Endothelial cell (in vitro differentiated cells): ENCODE measurements around the gene DENND1A. TPM values are rescaled to one million over a fixed set of nuclear protein-coding genes. Genes with fewer than 3 reads are reported as not detected.

ENCODE experiments used
- DNase-seq: peaks from one replicate; pipeline ENCODE4 v3.0.0; 2021; ENCODE audit warnings: low spot score
- H3K27ac Mint-ChIP-seq: one replicate; pipeline ENCODE4 v1.8.0; 2021; ENCODE audit warnings: mixed read lengths, inconsistent platforms; ENCODE audit not compliant: unreplicated experiment
- H3K27me3 Mint-ChIP-seq: one replicate; pipeline ENCODE4 v1.8.0; 2021; ENCODE audit warnings: mild to moderate bottlenecking, moderate library complexity, mixed read lengths, inconsistent platforms; ENCODE audit not compliant: unreplicated experiment
- H3K36me3 Mint-ChIP-seq: one replicate; pipeline ENCODE4 v1.8.0; 2021; ENCODE audit warnings: mild to moderate bottlenecking, low read depth, mixed read lengths, inconsistent platforms; ENCODE audit not compliant: unreplicated experiment
- H3K4me1 Mint-ChIP-seq: one replicate; pipeline ENCODE4 v1.8.0; 2021; ENCODE audit warnings: mild to moderate bottlenecking, mixed read lengths, inconsistent platforms; ENCODE audit not compliant: unreplicated experiment
- H3K4me3 Mint-ChIP-seq: one replicate; pipeline ENCODE4 v1.8.0; 2021; ENCODE audit warnings: mild to moderate bottlenecking, mixed read lengths, inconsistent platforms; ENCODE audit not compliant: unreplicated experiment
- H3K9me3 Mint-ChIP-seq: one replicate; pipeline ENCODE4 v1.8.0; 2021; ENCODE audit warnings: mixed read lengths, inconsistent platforms; ENCODE audit not compliant: unreplicated experiment
- CTCF ChIP-seq: fragments of 200-600 bp; sonication (generic); IDR thresholded peaks from one replicate; pipeline ENCODE4 v1.5.0; 2021; ENCODE audit warnings: antibody characterized with exemption; ENCODE audit not compliant: unreplicated experiment
- total RNA-seq: library from RNA; stranded (reverse); fragmentation: NEBNext Ultra II Directional; extraction: Animal tissue kit (Norgen Biotek cat#: 25700); gene quantifications from one replicate; pipeline ENCODE4 v1.2.1, GENCODE V29; 2021; ENCODE audit not compliant: unreplicated experiment

DENND1A gene
- total RNA-seq, 1 donor from 2014 or later = 14.1 TPM

- Mint-ChIP-seq H3K4me1 (no peaks in the 10 kb centered on the region), H3K36me3 (no peaks in the 10 kb centered on the region), H3K4me3 (no peak overlapping the region), H3K27me3 (no peaks in the 10 kb centered on the region), H3K27ac (no peak overlapping the region), H3K9me3 (no peaks in the 10 kb centered on the region)
- TF ChIP-seq CTCF = no peak
- no peak for DNase-seq
These were observed 298.1 kb downstream of the DENND1A start for GRCh38 chr9:123631862-123632261.

GRCh38 chr9:123630233-123630632 is 299.7 kb downstream of the DENND1A start:
- H3K9me3 Mint-ChIP-seq = no peaks in the 10 kb centered on the region
- no peak overlapping the region for H3K27ac Mint-ChIP-seq
- H3K27me3 Mint-ChIP-seq = no peaks in the 10 kb centered on the region
- no peak for TF ChIP-seq CTCF
- DNase-seq = no peak
- no peaks in the 10 kb centered on the region for H3K36me3 Mint-ChIP-seq
- H3K4me3 Mint-ChIP-seq = no peak overlapping the region
- no peaks in the 10 kb centered on the region for H3K4me1 Mint-ChIP-seq

GRCh38 chr9:123629531-123629930 is 300.4 kb downstream of the DENND1A start:
- no peaks in the 10 kb centered on the region for H3K9me3 Mint-ChIP-seq
- no peak for TF ChIP-seq CTCF
- H3K27ac Mint-ChIP-seq = no peak overlapping the region
- no peaks in the 10 kb centered on the region for H3K36me3 Mint-ChIP-seq
- H3K4me3 Mint-ChIP-seq = no peak overlapping the region
- no peaks in the 10 kb centered on the region for H3K4me1 Mint-ChIP-seq
- no peak for DNase-seq
- no peaks in the 10 kb centered on the region for H3K27me3 Mint-ChIP-seq

GRCh38 chr9:123622711-123623241 is 307.1 kb downstream of the DENND1A start:
- no peak for TF ChIP-seq CTCF
- Mint-ChIP-seq H3K4me1 (no peaks in the 10 kb centered on the region), H3K27ac (no peak overlapping the region), H3K4me3 (no peak overlapping the region), H3K36me3 (no peaks in the 10 kb centered on the region), H3K9me3 (no peaks in the 10 kb centered on the region), H3K27me3 (no peaks in the 10 kb centered on the region)
- DNase-seq = no peak

- H3K27me3 Mint-ChIP-seq = no peaks in the 10 kb centered on the region
- H3K9me3 Mint-ChIP-seq = no peaks in the 10 kb centered on the region
- H3K4me3 Mint-ChIP-seq = no peak overlapping the region
- no peaks in the 10 kb centered on the region for H3K4me1 Mint-ChIP-seq
- no peaks in the 10 kb centered on the region for H3K36me3 Mint-ChIP-seq
- no peak for DNase-seq
- H3K27ac Mint-ChIP-seq = no peak overlapping the region
- TF ChIP-seq CTCF = no peak
These were observed 309.7 kb downstream of the DENND1A start for GRCh38 chr9:123620239-123620638.
